HG03565 (cell line): ENCODE data around the gene FES.
"Not testable (repeated sequence)": the region's sequence is repeated elsewhere in the genome, so short reads cannot be mapped to it uniquely, and the experiment has no call there.

Experiments
- ATAC-seq: cut with Tn5 transposase; IDR thresholded peaks from one replicate; pipeline ENCODE4 v1.9.1; 2021; ENCODE audit warnings: mild to moderate bottlenecking, moderate library complexity; ENCODE audit not compliant: unreplicated experiment

FES gene

GRCh38 chr15:90860942-90861675 lies 23.2 kb upstream of the FES start:
- no peak for ATAC-seq

- no peak for ATAC-seq
Observed at GRCh38 chr15:90862487-90862886, 21.8 kb upstream of the FES start.

- no peak for ATAC-seq
Observed at GRCh38 chr15:90862964-90863778, 21.1 kb upstream of the FES start.

DNA sequence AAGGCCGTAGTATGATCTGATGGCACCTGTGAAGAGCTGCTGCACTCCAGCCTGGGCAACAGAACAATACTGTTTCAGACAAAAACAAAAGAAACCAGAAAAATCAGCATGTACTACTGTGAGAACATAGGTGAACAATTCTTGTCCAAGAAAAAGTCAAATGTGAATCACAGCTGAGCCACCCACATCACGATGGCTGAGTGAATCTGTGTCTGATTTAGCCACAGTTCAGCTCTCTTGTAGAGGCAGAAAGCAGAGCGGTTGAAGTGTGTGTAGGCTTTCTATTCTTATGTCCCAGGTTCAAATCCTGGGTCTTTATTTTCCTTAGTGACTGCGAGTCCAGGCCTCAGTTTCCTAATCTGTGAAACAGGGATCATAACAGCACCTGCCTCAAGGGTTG lies 20.3 kb upstream of the FES start:
- no peak for ATAC-seq

- no peak for ATAC-seq
Observed at GRCh38 chr15:90864507-90864906, 19.8 kb upstream of the FES start.

DNA sequence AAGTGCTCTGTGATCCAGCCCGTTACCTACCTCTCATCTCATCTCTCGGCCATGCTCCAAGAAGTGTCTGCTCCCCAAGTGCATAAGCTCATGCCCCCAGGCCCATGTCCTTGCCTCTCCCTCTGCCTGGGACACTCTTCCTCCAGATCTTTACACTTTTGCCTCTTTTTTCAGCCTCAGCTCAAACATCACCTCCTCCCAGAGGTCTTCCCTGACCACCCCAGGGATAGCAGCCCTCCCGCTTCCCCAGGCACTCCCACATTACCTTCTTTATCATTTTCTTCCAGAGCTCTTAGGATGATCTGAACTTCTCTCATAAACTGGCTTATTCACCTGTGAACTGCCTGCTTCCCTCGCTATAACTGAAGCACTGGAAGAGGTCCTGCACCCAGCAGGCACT lies 18.6 kb upstream of the FES start:
- ATAC-seq = no peak

DNA sequence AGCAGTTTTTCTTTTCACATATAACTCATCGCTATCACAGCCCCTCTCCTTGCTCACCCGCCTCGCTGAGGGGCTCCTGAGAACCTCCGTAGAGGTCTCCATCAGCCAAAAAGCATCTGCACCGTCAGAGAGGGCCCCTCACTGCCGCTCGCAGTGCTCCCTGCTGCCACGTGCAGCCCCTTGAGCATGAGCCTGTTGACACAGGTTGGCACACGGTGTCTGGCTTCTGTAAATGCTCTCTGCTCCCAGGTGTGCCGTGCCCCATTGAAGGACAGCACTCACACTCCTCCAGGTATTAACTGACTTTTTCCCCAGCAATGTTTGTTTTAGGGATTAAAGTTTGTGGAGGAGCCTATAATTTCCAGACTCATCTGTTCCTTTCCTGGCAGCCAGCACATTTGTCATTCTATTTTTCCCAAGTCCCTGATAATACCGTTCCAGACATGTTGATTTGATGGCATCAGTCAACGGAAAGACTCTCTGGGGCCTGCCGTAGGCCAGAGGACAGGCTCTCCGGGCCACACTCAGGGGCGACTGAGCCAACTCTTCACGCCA lies 18.1 kb upstream of the FES start:
- ATAC-seq = no peak

DNA sequence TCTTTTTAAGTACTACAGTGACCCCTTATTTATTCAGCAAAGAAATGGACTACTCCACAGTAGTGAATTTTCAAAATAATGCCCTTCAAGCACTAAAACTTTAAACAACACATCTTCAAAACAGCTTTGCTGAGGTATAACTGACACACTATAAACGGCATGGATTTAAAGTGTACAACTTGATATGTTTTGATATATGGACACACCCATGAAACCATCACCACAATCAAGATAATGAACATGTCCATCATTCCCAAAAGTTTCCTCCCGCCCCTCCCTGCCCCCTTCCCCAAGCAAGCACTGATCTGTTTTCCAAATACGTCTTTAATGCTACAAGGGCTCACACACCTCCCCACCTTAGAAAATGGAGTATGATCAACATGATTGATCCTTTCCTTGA lies 17.5 kb upstream of the FES start:
- no peak for ATAC-seq

- no peak for ATAC-seq
Observed at GRCh38 chr15:90868261-90868689, 16.0 kb upstream of the FES start, which contains the start of gene FURIN. TSS of gene FURIN (plus strand) at chr15:90868588. CDS start at chr15:90875741, 7,153 bp downstream.

GRCh38 chr15:90869140-90869541 lies 15.2 kb upstream of the FES start:
- no peak for ATAC-seq

- no peak for ATAC-seq
Observed at GRCh38 chr15:90869601-90870353, 14.5 kb upstream of the FES start.

GRCh38 chr15:90870354-90871138 lies 13.8 kb upstream of the FES start:
- no peak for ATAC-seq

DNA sequence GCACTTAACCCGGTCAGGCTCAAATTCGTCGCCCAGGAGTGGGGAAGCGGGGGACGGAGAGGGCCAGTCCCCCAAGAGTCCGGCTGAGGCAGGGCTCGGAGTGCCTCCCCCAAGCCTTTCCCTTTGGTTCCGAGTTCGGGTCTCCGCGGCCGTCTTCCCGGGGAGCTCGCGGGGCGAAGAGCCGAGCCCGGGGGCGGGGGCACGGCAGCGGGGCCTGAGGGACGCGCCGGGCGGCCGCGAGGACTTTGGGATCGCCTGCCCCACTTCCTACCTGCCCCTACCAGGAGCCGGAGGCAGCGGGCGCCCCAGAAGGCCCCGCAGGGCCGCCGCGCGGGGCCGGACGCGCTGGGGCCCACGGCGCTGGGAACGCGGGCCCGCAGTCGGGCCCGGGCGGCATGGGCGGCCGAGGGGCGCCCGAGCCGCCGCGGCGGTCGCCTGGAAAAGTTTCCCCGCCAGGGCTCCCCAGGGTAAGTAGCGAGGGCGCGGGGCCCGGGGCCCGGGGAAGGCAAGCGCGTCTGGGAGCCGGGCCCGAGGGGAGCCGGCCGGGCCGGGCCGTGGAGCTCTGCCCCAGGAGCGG lies 13.1 kb upstream of the FES start:
- no peak for ATAC-seq

DNA sequence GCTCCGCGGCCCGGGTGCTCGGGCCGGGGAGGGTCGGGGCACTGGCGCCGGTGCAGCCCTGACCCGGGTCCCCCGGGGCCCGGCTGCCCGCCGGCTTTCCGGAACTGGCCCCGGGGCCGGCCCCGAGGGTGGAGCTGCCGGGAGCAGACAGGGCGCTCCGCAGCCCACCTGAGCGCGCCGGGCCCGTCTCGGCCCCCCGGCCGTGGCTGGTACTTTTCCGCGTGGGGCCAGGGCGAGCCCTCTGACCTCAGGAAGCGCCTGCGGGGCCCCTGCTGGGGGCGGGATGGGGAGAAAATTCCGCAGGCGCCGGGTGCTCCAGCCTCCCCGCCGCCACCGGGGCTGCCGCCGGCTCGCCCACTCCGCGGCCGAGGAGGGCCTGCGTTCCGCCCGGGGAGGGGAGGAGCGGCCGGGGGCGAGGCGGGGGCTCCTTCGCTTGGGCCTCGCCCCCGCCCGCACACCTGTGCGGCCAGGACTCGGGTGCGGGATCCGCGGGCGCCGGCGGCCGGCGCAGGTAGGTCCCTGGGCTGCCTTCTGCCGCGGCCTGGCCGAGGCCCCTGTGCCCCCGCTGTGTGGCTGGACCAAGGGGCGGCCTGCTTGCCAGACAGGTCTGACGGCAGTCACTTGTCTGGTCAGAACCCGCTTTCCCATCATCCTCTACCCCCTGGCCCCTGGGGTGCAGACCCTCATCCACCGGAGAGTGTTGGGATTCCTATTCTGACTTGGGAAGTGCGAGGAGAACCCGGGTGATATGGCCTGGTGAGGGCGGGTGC lies 12.4 kb upstream of the FES start:
- no peak for ATAC-seq

- ATAC-seq = no peak
Observed at GRCh38 chr15:90872486-90873184, 11.7 kb upstream of the FES start.

DNA sequence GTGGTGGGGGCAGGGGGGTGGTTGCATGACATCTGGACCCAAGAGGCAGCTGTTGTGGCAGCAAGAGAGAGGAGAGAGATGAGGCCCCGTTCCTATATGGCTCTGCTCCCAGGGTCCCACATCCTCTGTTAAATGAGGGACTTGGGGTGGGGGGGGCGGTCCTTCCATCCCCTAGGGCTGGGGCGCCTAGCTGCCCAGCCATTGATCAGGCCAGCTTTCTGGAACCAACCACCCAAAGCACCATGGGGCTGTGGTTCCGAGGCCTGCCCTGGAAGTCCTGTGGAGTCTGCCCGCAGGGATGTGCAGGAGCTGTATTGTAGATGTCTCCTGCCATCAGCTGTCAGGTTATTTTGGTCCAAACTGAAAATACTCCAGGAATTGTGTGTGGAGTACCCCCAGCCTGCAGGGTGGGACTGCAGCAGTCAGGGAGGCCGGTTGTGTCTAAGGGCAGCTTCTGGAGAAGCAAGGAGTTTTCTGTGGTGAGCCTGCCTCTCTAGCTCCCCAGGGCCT lies 10.8 kb upstream of the FES start:
- no peak for ATAC-seq

DNA sequence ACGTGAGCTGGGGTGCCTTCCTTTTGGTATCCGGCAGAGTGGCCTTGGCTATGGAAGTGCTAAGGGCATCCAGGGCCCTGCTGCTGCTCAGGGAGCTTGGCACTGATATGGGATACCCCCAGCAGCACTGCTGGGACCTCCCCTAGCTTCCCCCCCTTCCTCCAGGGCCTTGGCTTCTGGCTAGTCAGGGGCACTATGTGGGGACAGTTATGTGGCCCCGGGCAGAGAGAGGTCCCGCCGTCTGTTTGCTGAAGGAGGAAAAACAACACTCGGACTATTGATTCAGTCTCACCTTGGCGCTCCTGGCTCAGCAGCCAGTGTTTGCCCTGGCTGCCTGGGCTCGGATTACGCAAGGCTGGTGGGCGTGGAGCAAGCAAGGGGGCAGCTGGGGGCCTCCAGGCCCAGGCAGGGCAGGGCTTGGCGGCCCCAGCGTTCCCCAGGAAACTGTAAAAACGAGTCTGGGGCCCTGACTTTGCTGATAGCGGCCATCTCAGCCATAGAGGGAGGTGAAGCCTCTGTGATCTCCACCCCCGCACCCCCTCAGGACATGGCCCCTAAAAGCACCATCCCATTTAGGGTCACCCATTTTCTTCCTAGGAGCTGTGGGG lies 10.2 kb upstream of the FES start:
- no peak for ATAC-seq

- ATAC-seq = not testable (repeated sequence)
Observed at GRCh38 chr15:90874986-90875385, 9.3 kb upstream of the FES start.
